NCI-H2029 (cell line): ENCODE measurements around the gene MAML3.

Source experiments
- DNase-seq: peaks from one replicate; lab custom pipeline; 2025; lab: John Stamatoyannopoulos, UW

Gene MAML3

GRCh38 chr4:139841464-139842195, 312.4 kb downstream of the MAML3 start:
- peak; percentile 84 for DNase-seq

- no peak for DNase-seq
Measured at GRCh38 chr4:139840773-139841172, 313.2 kb downstream of the MAML3 start.

- no peak for DNase-seq
Measured at GRCh38 chr4:139839403-139840031, 314.5 kb downstream of the MAML3 start.

GRCh38 chr4:139838811-139839210, 315.2 kb downstream of the MAML3 start:
- no peak for DNase-seq

- DNase-seq, result no peak
Measured at GRCh38 chr4:139834981-139835391, 319.0 kb downstream of the MAML3 start.

- DNase-seq, result no peak
Measured at GRCh38 chr4:139834226-139834662, 319.7 kb downstream of the MAML3 start.

- DNase-seq, result no peak
Measured at GRCh38 chr4:139833151-139833910, 320.7 kb downstream of the MAML3 start.

- no peak for DNase-seq
Measured at GRCh38 chr4:139828966-139829664, 324.9 kb downstream of the MAML3 start.

- no peak for DNase-seq
Measured at GRCh38 chr4:139826426-139826825, 327.6 kb downstream of the MAML3 start.

GRCh38 chr4:139825523-139826014, 328.4 kb downstream of the MAML3 start:
- DNase-seq, result peak; percentile 80

- DNase-seq, result no peak
Measured at GRCh38 chr4:139824882-139825522, 329.0 kb downstream of the MAML3 start.

- DNase-seq, result no peak
Measured at GRCh38 chr4:139823746-139824145, 330.2 kb downstream of the MAML3 start.

- no peak for DNase-seq
Measured at GRCh38 chr4:139823345-139823744, 330.6 kb downstream of the MAML3 start.

- DNase-seq, result no peak
Measured at GRCh38 chr4:139822391-139822790, 331.6 kb downstream of the MAML3 start.

- no peak for DNase-seq
Measured at GRCh38 chr4:139819082-139819481, 334.9 kb downstream of the MAML3 start.

- DNase-seq, result peak; percentile 29
Measured at GRCh38 chr4:139817657-139818452, 336.1 kb downstream of the MAML3 start.

GRCh38 chr4:139816856-139817255, 337.1 kb downstream of the MAML3 start:
- no peak for DNase-seq

- no peak for DNase-seq
Measured at GRCh38 chr4:139815778-139816601, 338.0 kb downstream of the MAML3 start.

- peak; percentile 25 for DNase-seq
Measured at GRCh38 chr4:139814323-139815015, 339.5 kb downstream of the MAML3 start.
